Activated gamma-delta T cell treated with anti-CD3 and anti-CD28 coated beads, Interleukin-2, amount 50 U/mL, for 16 hours (primary cell): Measurements from ENCODE around the gene MED25.

Experiments
- DNase-seq: peaks from one replicate; pipeline ENCODE4 v3.0.0-alpha.2; 2020; ENCODE audit warnings: low read depth

MED25 gene

DNA sequence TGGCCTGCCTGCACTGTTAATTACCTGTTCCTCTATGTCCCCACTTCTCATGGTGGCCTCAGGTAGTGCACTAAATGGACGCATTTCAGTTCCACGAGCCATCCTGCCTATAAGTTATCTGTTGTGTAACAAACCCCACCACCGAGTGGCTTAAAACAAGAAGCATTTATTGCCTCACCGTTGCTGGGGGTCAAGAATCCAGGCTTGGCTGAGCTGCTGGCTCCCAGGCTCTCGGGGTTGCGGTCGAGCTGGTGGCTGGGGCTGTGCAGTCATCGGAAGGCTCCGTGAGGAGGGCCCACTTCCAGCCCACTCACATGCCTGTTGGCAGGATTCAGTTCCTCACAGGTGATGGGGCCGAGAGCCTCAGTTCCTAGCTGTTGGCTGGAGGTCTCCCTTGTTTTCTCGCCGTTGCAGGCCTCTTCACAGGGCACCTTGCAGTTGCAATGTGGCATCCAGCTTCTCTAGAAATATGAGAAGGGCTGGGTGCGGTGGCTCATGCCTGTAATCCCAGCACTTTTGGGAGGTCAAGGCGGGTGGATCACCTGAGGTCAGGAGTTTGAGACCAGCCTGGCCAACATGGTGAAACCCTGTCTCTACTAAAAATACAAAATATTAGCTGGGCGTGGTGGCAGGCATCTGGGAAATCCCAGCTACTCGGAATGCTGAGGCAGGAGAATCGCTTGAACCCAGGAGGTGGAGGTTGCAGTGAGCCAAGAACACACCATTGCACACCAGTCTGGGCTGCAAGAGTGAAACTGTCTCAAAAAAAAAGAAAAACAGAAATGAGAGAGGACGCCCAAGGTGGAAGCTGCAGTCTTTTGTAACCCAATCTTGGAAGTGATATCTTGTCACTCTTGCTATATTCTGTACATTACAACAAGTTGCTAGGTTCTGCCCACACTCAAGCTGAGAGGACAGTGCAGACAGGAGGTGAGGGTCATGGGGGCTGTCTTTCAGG lies 26.3 kb downstream of the MED25 start:
- DNase-seq: no peak

DNA sequence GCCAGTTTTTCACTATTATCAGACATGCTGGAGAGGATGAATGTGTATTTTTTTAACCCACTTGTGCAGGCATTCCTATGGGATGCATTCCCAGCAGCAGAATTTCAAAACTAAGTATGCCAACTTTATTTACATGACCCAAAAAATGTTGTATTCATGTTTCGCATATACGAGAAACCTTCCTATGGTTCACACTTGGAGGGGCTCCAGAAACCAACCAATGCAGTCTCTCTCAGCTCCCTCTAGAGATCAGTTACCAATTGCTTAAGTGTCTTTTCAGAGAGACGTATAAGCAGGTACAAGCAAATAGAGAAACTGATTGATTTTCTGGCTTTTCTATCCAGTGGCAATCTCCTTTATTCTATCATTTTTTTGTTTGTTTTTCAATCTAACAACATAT lies 27.3 kb downstream of the MED25 start:
- DNase-seq: no peak

DNA sequence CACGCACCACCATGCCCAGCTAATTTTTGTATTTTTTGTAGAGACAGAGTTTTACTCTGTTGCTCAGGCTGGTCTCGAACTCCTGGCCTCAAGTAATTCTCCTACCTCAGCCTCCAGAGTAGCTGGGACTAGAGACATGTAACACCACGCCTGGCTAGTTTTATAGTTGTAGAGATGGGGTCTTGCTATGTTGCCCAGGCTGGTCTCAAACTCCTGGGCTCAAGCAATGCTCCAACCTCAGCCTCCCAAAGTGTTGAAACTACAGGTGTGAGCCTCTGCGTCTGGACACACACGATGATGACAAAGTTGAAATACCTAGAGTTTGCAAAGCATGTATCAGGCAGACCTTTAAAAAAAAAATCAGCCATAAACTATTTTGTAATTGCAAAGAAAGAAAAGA lies 28.3 kb downstream of the MED25 start:
- DNase-seq: no peak

DNA sequence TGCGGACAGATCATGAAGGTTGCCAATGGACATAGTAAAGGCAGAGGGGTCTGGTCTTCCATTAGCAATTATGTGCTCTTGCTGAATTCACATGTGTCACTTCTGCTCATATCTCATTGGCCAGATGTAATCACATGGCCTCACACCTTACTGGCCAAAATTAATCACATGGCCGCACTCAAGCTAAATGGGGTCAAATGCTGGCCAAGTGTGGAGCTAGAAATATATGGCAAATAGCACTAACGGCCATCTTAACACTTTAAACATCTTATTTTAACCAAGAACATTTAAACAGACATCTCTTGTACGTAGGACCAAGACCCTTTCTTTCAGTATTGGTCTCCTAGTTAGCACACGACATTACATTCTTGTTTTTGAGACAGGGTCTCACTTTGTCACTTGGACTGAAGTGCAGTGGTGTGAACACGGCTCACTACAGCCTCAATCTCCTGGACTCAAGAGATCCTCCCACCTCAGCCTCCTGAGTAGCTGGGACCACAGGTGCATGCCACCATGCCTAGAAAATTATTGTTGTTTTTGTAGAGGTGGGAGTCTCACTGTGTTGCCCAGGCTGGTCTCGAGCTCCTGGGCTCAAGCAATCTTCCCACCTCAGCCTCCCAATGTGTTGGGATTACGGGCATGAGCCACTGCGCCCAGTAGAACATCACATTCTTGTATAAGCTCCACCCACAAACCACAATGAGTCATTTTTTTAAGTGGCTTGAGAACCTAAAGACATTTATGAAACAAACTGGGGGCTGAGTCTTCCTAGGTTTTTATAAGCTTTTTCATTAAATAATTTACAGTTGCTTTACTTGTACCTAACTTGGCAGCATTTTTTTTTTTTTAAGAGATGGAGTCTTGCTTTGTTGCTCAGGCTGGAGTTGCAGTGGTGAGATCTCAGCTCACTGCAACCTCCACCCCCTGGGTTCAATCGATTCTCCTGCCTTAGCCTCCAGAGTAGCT lies 29.9 kb downstream of the MED25 start:
- no peak for DNase-seq

DNA sequence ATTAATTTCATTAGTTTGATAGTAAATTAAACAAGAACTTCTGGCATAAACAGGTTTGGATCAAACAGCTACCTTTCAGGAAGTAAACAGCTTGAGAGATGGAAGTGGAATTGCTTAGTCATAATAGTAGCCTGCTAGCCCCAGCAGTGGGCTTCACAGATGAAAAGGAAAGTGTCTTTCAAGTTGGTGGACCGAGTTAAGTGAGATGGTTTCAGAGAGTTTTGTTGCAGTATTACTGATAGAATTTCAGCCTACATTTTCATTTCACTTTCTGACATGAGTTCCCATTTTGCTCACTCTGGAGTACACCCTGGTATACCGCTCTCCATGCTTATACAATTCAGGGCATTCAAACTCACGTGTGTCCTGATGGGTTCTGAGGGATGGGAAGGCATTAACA lies 30.8 kb downstream of the MED25 start:
- DNase-seq: no peak

DNA sequence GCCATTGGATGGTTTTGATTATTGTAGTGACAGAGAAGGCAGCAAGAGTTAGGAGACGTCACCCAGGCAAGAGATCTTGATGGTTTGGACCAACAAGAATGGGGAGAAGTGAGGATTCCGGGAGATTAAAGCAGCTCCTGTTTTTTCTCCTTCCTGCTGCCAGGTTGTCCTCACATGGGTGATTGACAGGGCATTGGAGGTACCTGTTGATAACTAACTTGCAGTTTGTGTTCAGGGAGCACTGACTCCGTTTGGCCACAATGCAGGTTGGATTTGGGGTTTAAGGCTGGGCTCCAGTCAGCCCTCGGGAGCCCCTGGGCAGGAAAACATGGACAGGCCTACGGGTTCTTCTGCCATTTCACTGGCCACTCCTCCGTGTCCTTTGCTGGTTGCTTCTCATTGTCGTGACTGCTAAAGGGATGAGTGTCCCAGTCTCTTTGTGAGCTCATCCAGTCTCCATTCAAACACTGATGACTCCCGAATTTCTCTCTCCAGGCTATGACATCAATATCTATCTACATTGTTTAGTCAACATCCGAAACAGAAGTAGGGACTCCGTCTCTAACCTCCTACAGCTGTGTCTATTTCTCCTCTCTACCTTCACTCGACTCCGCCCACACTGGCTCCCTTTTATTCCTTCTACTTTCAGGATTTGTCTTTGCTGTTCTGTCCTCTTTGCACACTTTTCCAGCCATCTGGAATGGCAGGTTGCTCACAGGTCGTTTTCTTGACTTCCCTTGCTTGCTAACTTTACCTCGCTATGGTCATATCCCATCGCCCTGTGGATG lies 31.5 kb downstream of the MED25 start:
- no peak for DNase-seq

DNA sequence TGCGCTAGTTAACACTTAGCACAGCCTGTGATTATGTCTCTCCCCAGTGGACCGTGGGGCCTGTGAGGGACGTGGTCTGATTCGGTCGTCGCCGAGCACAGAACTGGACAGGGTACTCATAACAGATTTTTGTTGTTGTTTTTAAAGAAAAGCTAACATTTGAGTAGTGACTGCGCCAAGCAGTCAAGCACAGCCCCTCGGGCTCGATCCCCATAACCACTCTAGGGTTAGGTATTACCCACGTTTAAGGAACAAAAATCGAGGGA lies 32.1 kb downstream of the MED25 start:
- no peak for DNase-seq

DNA sequence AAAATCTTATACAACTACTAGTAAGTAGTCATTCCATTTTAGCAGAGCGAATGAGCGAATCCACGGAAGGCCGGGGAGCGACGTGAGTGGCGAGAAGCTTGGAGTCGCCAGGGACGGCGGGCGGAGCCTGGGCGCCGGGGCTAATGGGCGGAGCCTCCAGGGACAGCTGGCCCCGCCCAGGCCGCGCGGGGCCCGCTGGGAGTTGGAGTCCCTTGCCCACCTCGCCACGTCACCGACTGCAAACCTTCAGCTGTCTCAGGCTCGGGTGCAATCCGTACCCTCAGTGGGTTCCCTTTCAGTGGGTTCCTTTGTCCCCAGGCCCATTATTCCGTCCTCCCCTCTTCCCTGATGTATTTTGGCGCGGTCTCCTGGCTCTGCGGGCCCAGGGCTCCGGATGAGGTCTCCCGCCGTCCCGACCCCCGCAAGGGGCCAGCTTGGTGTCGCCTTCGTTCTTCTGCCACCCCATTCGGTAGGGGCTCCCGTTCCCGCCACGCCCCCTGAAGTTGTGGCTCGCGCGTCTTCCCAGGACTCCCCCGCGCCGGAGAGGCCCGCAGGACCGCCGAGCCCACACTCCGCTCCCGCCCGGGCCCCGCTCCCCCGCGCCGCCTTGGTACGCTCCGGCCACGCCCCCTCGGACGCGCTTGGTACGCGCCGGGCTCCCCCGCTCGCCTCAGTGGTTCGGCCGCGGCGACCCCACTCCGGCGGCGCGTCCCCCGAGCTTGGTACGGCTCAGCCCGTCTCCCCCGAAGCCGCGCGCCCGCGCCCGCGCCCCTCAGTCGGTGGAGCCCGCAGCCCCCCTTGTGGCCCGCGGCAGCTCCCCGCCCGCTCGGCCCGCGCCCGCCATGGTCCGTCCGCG lies 32.6 kb downstream of the MED25 start, which contains the start of gene PTOV1:
Gene PTOV1, plus strand, starts transcription at position 673 of the 856 bp plus-strand sequence.
- peak; percentile 78 for DNase-seq

DNA sequence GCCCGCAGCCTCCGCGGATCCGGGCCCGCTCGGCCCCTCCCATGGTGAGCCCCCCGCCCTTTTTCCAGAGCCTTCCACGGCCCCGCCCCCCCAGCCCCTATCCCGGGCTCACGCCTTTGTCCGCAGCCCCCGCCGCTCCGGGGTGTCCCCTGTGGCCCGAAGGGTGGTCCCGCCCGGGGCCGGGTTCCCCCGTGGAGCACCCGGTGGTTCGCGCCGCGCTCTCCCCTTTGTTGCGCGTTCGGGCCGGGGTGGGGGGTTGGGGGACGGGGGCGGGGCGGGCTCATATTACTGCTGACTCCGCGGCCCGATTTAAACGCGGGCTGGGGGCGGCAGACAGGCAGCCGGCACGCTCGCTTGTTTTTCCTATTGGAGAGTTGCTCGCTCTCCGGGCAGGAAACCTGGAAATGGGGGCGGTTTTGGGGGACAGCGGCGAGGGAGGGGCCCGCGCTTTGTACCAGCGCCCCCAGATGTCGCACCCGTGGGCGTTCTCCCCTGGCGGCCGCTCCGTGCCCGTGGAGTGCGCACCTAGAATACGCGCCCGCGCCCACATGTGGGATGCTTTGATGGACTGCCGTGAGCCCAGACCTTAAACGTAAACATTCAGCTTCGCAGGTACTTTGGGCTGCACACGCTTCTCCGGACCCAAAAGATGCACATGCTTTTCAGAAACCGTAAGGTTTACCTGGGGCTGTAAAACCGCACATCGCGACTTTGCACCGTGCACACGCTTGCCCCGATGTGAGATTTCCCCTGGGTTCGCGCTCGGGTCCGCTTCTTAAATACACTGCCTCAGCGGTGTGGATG lies 33.6 kb downstream of the MED25 start:
- DNase-seq: no peak

DNA sequence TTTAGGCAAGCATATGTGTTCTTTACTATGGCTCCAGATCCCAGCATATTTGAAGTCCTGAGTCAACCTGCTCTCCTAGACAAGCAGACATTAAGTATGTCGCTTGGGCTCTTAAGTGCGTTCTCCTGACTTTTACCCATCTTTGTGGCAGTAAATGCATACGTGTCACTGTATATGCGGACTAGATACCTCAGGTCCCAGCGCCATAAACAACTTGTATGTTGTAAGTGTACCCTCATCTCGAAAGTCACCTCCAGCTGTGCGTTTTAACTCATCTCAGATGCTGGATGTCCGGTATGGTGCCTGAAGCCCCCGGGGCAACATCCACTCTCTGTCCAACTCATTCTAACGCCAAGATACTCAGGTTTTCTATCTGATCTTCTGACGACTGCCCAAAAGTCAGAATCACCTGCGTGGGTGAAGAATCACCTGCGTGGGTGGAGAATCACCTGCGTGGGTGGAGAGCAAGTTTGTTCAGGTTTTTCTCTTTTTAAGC lies 34.6 kb downstream of the MED25 start:
- DNase-seq: no peak

DNA sequence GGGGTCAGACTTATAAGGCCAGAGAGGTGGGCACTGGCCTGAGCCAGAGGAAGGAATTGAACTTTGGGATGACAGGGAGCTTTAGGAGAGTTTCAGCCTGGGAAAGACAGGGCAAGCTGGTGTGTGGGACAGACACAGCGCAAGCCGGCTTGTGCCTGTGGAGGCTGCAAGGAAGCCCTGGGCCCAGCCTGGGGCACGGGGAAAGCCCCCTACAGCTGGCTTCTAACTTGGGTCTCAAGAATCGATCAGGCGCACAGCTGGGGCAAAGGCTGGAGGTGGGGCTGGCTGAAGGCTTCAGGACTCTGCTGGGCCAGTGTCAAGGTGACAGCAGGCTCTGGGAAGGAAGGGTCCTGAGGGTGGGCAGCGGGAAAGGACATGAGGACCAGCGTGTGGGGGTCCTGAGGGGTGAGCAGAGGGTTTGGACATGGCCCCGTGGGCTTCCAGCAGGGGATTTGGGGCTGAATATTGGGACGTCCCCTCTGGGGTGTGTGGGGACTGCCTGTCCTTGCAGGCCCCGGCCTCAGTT lies 35.8 kb downstream of the MED25 start:
- DNase-seq: no peak

DNA sequence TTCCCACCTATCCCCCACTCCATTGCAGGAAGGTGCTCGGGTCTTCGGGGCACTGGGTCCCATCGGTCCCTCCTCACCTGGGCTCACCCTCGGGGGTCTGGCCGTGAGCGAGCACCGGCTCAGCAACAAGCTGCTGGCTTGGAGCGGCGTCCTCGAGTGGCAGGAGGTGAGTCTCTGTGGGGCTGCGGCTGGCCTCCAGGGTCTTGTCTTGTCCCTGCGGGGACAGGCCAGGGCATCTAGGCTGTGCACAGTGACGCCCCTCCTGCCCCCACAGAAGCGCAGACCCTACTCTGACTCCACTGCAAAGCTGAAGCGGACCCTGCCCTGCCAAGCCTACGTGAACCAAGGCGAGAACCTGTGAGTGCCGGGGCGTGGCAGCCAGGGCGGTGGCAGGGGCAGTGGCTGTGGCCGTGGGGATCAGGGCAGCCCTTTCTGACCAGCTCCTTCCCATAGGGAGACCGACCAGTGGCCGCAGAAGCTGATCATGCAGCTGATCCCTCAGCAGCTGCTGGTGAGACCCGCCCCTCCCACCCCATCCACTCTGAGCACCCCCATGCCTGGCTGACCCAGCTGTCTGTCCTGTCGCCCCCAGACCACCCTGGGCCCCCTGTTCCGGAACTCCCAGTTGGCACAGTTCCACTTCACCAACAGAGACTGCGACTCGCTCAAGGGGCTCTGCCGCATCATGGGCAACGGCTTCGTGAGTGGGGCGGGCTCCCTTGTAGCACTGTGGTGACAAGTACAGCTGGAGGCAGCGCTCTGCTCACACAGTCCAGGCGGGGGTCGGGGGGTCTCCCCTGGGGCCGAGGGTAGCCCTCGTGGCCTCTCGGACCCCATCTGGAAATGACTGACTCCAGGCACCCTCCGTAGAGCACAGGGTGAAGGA lies 36.5 kb downstream of the MED25 start:
- no peak for DNase-seq

DNA sequence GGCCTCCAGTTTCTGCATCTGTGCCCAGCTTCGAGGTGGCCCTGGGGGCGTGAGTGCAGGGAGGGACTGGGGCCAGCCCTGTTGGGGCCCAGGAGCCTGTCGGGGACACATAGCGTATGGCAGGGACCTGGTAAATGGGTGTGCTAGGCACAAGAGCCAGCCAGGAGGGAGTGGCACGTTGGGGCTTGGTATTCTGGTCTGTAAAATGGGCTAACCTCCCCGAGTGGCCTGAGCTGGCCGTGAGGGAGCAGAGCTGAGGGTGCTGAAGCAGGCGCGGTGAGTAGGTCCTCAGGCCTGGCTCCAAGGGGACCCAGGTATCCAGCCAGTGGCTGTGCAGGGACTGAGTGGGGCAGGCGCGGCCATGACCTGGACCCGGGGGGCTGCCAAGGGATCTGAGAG lies 37.2 kb downstream of the MED25 start:
- no peak for DNase-seq

DNA sequence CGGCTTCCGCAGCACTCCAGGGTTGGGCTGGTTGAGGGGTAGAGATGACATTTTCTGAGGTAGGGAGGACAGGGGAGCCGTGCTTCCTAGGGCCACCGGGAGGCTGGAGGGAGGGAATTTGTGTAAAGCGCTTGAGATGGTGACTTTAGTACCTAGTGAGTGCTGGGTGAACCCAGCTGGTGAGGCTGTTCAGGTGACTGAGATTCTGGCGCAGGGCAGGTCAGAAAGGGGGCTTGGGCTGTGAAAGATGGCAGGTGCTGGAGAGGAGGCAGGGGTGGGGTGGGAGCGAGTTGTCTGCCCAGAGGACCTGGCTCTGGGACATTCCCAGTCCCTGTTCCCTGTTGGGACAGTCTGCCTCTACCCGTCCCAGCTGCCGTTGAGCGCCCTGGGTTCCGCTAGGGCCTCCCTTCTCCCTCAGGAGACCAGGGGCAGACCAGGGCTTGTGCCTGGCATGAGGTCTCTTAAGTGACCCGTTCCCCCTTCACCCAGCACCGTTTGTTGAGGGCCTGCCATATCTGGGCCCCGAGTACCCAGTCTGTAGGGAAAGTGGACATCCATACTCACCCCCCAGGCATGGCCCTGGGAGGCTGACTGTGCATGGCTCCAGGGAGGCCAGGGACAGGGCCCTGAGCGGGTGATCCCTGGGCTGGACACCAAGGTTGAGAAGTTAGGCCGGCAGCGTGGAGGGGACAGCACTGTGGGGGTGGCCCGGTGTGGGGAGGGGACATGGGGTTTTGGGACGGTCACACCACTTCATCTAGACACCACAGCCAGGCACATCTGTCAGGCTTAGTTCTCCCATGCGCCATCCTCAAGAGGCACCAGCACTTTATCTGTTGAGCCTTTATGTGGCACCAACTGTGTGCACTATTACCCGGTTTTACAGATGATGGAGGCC lies 37.8 kb downstream of the MED25 start:
- no peak for DNase-seq

DNA sequence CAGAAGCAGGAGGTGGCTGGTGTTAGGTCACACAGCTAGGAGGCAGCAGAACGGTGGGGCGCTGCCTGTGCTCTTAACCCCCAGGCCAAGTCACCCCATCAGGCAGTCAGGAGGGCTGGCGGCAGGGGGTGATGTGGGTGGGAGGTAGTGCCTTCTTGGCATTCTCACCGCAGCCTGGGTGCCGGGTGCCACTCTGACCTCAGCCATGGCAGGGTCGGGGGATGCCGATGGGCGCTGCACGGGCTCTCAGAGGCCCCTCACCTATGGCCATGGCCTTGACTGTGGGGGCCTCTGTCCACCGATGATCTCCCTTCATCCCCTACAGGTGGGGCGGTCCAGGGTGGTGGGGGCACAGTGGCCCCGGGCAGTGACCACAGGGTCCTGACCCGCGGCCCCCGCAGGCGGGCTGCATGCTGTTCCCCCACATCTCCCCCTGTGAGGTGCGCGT lies 38.5 kb downstream of the MED25 start:
- DNase-seq: no peak

DNA sequence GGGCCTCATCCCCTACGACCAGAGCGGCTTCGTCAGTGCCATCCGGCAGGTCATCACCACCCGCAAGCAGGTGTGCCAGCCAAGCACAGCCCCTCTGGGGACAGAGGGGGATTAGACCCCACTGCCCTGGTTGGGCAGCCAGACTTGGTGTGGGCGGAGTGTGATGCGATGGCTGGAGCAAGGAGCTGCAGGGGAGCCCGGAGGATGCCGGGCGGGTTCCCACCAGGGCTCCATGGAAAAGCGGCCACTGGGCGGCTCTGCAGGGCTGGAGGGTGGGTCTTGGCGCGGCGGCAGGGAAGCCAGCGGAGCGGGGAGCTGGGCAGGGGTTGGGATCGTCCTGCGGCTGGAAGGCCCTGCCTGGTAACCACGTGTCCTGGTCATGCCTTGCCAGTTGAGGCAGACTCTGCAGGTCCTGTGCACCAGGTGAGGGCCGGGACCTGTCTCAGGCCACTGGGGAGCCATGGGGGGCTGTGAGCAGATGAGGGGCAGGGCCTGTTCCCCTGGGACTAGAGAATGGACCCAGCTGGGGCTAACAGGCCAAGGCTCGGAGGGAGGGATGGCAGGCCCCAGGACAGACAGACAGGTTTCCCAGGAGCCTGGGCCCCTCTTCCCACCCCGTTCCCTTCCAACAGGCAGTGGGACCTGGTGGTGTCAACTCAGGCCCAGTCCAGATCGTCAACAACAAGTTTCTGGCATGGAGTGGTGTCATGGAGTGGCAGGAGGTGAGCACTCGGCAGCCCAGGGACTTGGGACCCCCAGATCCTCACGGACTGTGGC lies 39.2 kb downstream of the MED25 start:
- DNase-seq: no peak

DNA sequence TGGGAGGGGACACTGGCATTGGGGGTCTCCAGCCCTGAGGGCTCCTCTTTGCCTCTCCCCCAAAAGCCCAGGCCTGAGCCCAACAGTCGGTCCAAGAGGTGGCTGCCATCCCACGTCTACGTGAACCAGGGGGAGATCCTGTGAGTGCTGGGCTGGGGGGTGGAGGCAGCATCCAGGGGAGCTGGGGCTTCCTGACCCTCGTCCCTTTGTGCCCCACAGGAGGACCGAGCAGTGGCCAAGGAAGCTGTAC lies 39.7 kb downstream of the MED25 start:
- DNase-seq: no peak
